Kidney (tissue), 14 donors: ENCODE measurements around the gene DUSP6. TPM values are rescaled to one million over a fixed set of nuclear protein-coding genes. Genes with fewer than 3 reads are reported as not detected.

Experiments used
- DNase-seq, 5 donors: peaks; one replicate each; pipeline ENCODE4 v3.0.0-alpha.2; 2013 to 2020
- FAIRE-seq: peaks from 2 replicates; lab custom pipeline; 2012; peaks lifted over from hg19 to GRCh38; lab: Jason Lieb, UNC
- H3K27ac ChIP-seq, 2 donors: one replicate each; pipeline ENCODE4 v1.7.0; 2013; ENCODE audit warnings: low read depth in 2 of 2, low read length in 2 of 2, inconsistent platforms in 1 of 2
- H3K27me3 ChIP-seq: one replicate; pipeline ENCODE4 v1.7.1; 2013; ENCODE audit warnings: low read length, inconsistent platforms; ENCODE audit not compliant: control insufficient read depth, insufficient read depth
- H3K36me3 ChIP-seq, 3 donors: one replicate each; pipeline versions ENCODE4 v1.7.0 to v1.7.1; 2013; ENCODE audit warnings: low read length in 3 of 3, control low read depth in 1 of 3, inconsistent platforms in 1 of 3; ENCODE audit not compliant: insufficient read depth in 3 of 3, control insufficient read depth in 2 of 3
- H3K4me1 ChIP-seq, 3 donors: one replicate each; pipeline versions ENCODE4 v1.7.0 to v1.7.1; 2013; ENCODE audit warnings: low read length in 3 of 3, inconsistent platforms in 1 of 3, low read depth in 1 of 3; ENCODE audit not compliant: control insufficient read depth in 2 of 3, insufficient read depth in 2 of 3
- H3K4me3 ChIP-seq, 3 donors: one replicate each; pipeline versions ENCODE4 v1.7.0 to v1.8.1; 2013; ENCODE audit warnings: low read length in 3 of 3, control low read depth in 1 of 3, inconsistent platforms in 1 of 3
- H3K9ac ChIP-seq, 3 donors: one replicate each; pipeline versions ENCODE4 v1.7.0 to v1.7.1; 2013; ENCODE audit warnings: low read length in 3 of 3, control low read depth in 1 of 3, inconsistent platforms in 1 of 3
- H3K9me3 ChIP-seq, 3 donors: one replicate each; pipeline versions ENCODE4 v1.7.0 to v1.7.1; 2013; ENCODE audit warnings: low read length in 3 of 3, control low read depth in 1 of 3, inconsistent platforms in 1 of 3; ENCODE audit not compliant: control insufficient read depth in 2 of 3, insufficient read depth in 1 of 3
- CTCF ChIP-seq: IDR thresholded peaks from 3 replicates; pipeline ENCODE4 v1.5.1; 2012; ENCODE audit warnings: mild to moderate bottlenecking, moderate library complexity, borderline replicate concordance; ENCODE audit not compliant: insufficient read depth; ENCODE audit errors: extremely low read depth
- intact Hi-C: fragments of 100-400 bp; cut with DNase I; formaldehyde crosslinking; loops from one replicate; pipeline ENCODE4 v1.11.1; 2022
- polyA plus RNA-seq: library from polyadenylated mRNA; stranded (reverse); fragments of 350-450 nt; fragmentation: Illumina TruSeq; extraction: RNeasy Lipid Tissue Mini Kit (QIAGEN cat#74804); gene quantifications from one replicate; pipeline ENCODE4 v1.2.3, GENCODE V29; 2014; ENCODE audit warnings: low read depth, low replicate concordance; ENCODE audit not compliant: insufficient read depth
- total RNA-seq: library from RNA; stranded (reverse); fragmentation: NEBNext Ultra II Directional; extraction: Animal tissue kit (Norgen Biotek cat#: 25700); gene quantifications from one replicate; pipeline ENCODE4 v1.2.1, GENCODE V29; 2021
- donor health status: control.
- donor health status: control.
- donor health status: control.
- donor health status: control.
- donor health status: control.
- donor health status: DM: yes; HTN: yes; CAD: no.
- donor health status: Normal renal cell carcinoma (clear cell type).

The DUSP6 gene
- total and polyA plus RNA-seq, 2 donors from 2014 or later, result 35.3 to 91.8 TPM

GRCh38 chr12:89383235-89384049, 31.1 kb upstream of the DUSP6 start:
- TF ChIP-seq CTCF, result no peak
- H3K27ac ChIP-seq, result peak overlapping the region in 1 of 2 donors; percentile 3
- no peaks in the 10 kb centered on the region for H3K36me3 ChIP-seq
- H3K9ac ChIP-seq, result no peak overlapping the region
- no peaks in the 10 kb centered on the region for H3K9me3 ChIP-seq
- no peak for DNase-seq
- H3K4me3 ChIP-seq, result no peak overlapping the region
- FAIRE-seq, result no peak
- intact Hi-C loops, result no loop called here
- H3K4me1 ChIP-seq, result peaks cover 8 to 30% (median 27%) of the 10 kb centered on the region in 3 donors
- H3K27me3 ChIP-seq, result no peaks in the 10 kb centered on the region

GRCh38 chr12:89382328-89382727, 30.0 kb upstream of the DUSP6 start:
- Histone ChIP-seq H3K36me3 (no peaks in the 10 kb centered on the region), H3K27me3 (no peaks in the 10 kb centered on the region), H3K9me3 (no peaks in the 10 kb centered on the region), H3K9ac (no peak overlapping the region), H3K4me1 (peaks cover 8 to 30% (median 30%) of the 10 kb centered on the region in 3 donors), H3K27ac (no peak overlapping the region), H3K4me3 (no peak overlapping the region)
- DNase-seq (no peak), FAIRE-seq (no peak)
- no peak for TF ChIP-seq CTCF
- intact Hi-C loops, result no loop called here

- no peak for FAIRE-seq
Measured at GRCh38 chr12:89379839-89380467, 27.7 kb upstream of the DUSP6 start.

More at GRCh38 chr12:89379839-89380467, 27.7 kb upstream of the DUSP6 start:
- H3K4me1 ChIP-seq, result peaks cover 8 to 26% (median 20%) of the 10 kb centered on the region in 3 donors
- DNase-seq, result peak in 1 of 5 donors; percentile 37
- H3K27me3 ChIP-seq, result no peaks in the 10 kb centered on the region
- H3K27ac ChIP-seq, result peak overlapping the region; percentile 43 to 45
- no peak overlapping the region for H3K4me3 ChIP-seq
- no peaks in the 10 kb centered on the region for H3K9me3 ChIP-seq
- H3K36me3 ChIP-seq, result no peaks in the 10 kb centered on the region
- intact Hi-C loops, result no loop called here
- H3K9ac ChIP-seq, result peak overlapping the region in 1 of 3 donors; percentile 41
- TF ChIP-seq CTCF, result no peak
